Measurements from ENCODE around the gene CACNA1I. TPM values are rescaled to one million over a fixed set of nuclear protein-coding genes. Genes with fewer than 3 reads are reported as not detected.

CACNA1I gene
- total RNA-seq, 4 donors from 2014 or later = under 0.01 to 0.39 (median 0.33) TPM; not detected in 1

- intact Hi-C loops (cut with DNase I) = no loop called here
- no peak overlapping the region for H3K4me3 ChIP-seq
- no peaks in the 10 kb centered on the region for H3K9me3 ChIP-seq
- H3K27ac ChIP-seq (replicated peaks in 1 of 4) = no peak overlapping the region
- H3K27me3 ChIP-seq = peaks cover 0 to 41% (median 0%) of the 10 kb centered on the region in 4 donors
- H3K36me3 ChIP-seq = no peaks in the 10 kb centered on the region
- TF ChIP-seq EP300 (IDR thresholded peaks at IDR 0.05) = no peak
- no peak for TF ChIP-seq POLR2A (IDR thresholded peaks at IDR 0.05; ENCODE audit: low read depth)
- no peak for TF ChIP-seq CTCF (IDR thresholded peaks at IDR 0.05)
- no peak for TF ChIP-seq POLR2AphosphoS5 (IDR thresholded peaks at IDR 0.05)
- H3K4me1 ChIP-seq = no peaks in the 10 kb centered on the region
- no peak for DNase-seq (ENCODE audit: extremely low spot score)
- WGBS = 94% methylated on average over 8 of the region's 8 CpGs
Observed at GRCh38 chr22:39714321-39714720, 143.8 kb downstream of the CACNA1I start.

GRCh38 chr22:39715778-39716495 is 145.4 kb downstream of the CACNA1I start:
- WGBS = 80% methylated on average over 24 of the region's 25 CpGs
- intact Hi-C loops (cut with DNase I) = no loop called here
- no peak overlapping the region for H3K27ac ChIP-seq (replicated peaks in 1 of 4)
- H3K4me3 ChIP-seq = no peak overlapping the region
- H3K4me1 ChIP-seq = no peaks in the 10 kb centered on the region
- no peaks in the 10 kb centered on the region for H3K9me3 ChIP-seq
- H3K27me3 ChIP-seq = peaks cover 0 to 37% (median 0%) of the 10 kb centered on the region in 4 donors
- H3K36me3 ChIP-seq = no peaks in the 10 kb centered on the region
- DNase-seq (ENCODE audit: extremely low spot score) = no peak
- TF ChIP-seq POLR2AphosphoS5 (IDR thresholded peaks at IDR 0.05) = no peak
- no peak for TF ChIP-seq CTCF (IDR thresholded peaks at IDR 0.05)
- TF ChIP-seq EP300 (IDR thresholded peaks at IDR 0.05) = no peak
- no peak for TF ChIP-seq POLR2A (IDR thresholded peaks at IDR 0.05; ENCODE audit: low read depth)

- intact Hi-C loops (cut with DNase I) = no loop called here
- peaks cover 0 to 31% (median 0%) of the 10 kb centered on the region in 4 donors for H3K27me3 ChIP-seq
- TF ChIP-seq POLR2AphosphoS5 (IDR thresholded peaks at IDR 0.05) = no peak
- no peak for TF ChIP-seq POLR2A (IDR thresholded peaks at IDR 0.05; ENCODE audit: low read depth)
- no peak for TF ChIP-seq CTCF (IDR thresholded peaks at IDR 0.05)
- TF ChIP-seq EP300 (IDR thresholded peaks at IDR 0.05) = no peak
- no peak for DNase-seq (ENCODE audit: extremely low spot score)
- H3K4me3 ChIP-seq = no peak overlapping the region
- H3K9me3 ChIP-seq = no peaks in the 10 kb centered on the region
- H3K4me1 ChIP-seq = no peaks in the 10 kb centered on the region
- no peaks in the 10 kb centered on the region for H3K36me3 ChIP-seq
- no peak overlapping the region for H3K27ac ChIP-seq (replicated peaks in 1 of 4)
- WGBS = 90% methylated on average over 10 of the region's 10 CpGs
Observed at GRCh38 chr22:39716534-39716933, 146.0 kb downstream of the CACNA1I start.

- peaks cover 0 to 28% (median 0%) of the 10 kb centered on the region in 4 donors for H3K27me3 ChIP-seq
- no peak overlapping the region for H3K4me3 ChIP-seq
- no peaks in the 10 kb centered on the region for H3K36me3 ChIP-seq
- no peak for TF ChIP-seq POLR2AphosphoS5 (IDR thresholded peaks at IDR 0.05)
- no peak for TF ChIP-seq EP300 (IDR thresholded peaks at IDR 0.05)
- no peak for TF ChIP-seq CTCF (IDR thresholded peaks at IDR 0.05)
- TF ChIP-seq POLR2A (IDR thresholded peaks at IDR 0.05; ENCODE audit: low read depth) = no peak
- 72% methylated on average over 8 of the region's 8 CpGs for WGBS
- intact Hi-C loops (cut with DNase I) = no loop called here
- DNase-seq (ENCODE audit: extremely low spot score) = no peak
- no peaks in the 10 kb centered on the region for H3K4me1 ChIP-seq
- H3K27ac ChIP-seq (replicated peaks in 1 of 4) = no peak overlapping the region
- H3K9me3 ChIP-seq = no peaks in the 10 kb centered on the region
Observed at GRCh38 chr22:39717099-39717498, 146.5 kb downstream of the CACNA1I start.

Measured in esophagus muscularis mucosa (tissue), 4 donors.